Activated T-helper 2 cell treated with anti-CD3 and anti-CD28 coated beads, Interferon-gamma antibody, Interleukin-2, Interleukin-4, amounts not matched to agents 10 μg/mL and 5 μg/mL and 100 μg/mL, durations not matched to agents 14 hours and 24 hours and 36 hours (primary cell): ENCODE results near the gene MED27. TPM values are rescaled to one million over a fixed set of nuclear protein-coding genes. Genes with fewer than 3 reads are reported as not detected.

Source experiments
- DNase-seq: peaks from one replicate; pipeline ENCODE4 v3.0.0; 2021; ENCODE audit warnings: low spot score
- H3K27ac Mint-ChIP-seq: one replicate; pipeline ENCODE4 v1.8.0; 2021; ENCODE audit warnings: mixed read lengths
- H3K27me3 Mint-ChIP-seq: one replicate; pipeline ENCODE4 v1.8.0; 2021; ENCODE audit warnings: low read depth, mixed read lengths
- H3K36me3 Mint-ChIP-seq: one replicate; pipeline ENCODE4 v1.8.0; 2021; ENCODE audit warnings: low read depth, mixed read lengths
- H3K4me1 Mint-ChIP-seq: one replicate; pipeline ENCODE4 v1.8.0; 2021; ENCODE audit warnings: low read depth, mixed read lengths
- H3K4me3 Mint-ChIP-seq: one replicate; pipeline ENCODE4 v1.8.0; 2021; ENCODE audit warnings: low read depth, mild to moderate bottlenecking, moderate library complexity, mixed read lengths
- H3K9me3 Mint-ChIP-seq: one replicate; pipeline ENCODE4 v1.8.0; 2021; ENCODE audit warnings: mixed read lengths
- intact Hi-C: fragments of 100-400 bp; cut with micrococcal nuclease; formaldehyde crosslinking; loops from one replicate; pipeline ENCODE4 v1.15.1; 2023
- total RNA-seq: library from RNA; stranded (reverse); gene quantifications from 2 replicates; pipeline ENCODE4 v1.2.3, GENCODE V29; 2022

The MED27 gene
- total RNA-seq, 1 donor from 2014 or later, result 37.2 TPM

DNA sequence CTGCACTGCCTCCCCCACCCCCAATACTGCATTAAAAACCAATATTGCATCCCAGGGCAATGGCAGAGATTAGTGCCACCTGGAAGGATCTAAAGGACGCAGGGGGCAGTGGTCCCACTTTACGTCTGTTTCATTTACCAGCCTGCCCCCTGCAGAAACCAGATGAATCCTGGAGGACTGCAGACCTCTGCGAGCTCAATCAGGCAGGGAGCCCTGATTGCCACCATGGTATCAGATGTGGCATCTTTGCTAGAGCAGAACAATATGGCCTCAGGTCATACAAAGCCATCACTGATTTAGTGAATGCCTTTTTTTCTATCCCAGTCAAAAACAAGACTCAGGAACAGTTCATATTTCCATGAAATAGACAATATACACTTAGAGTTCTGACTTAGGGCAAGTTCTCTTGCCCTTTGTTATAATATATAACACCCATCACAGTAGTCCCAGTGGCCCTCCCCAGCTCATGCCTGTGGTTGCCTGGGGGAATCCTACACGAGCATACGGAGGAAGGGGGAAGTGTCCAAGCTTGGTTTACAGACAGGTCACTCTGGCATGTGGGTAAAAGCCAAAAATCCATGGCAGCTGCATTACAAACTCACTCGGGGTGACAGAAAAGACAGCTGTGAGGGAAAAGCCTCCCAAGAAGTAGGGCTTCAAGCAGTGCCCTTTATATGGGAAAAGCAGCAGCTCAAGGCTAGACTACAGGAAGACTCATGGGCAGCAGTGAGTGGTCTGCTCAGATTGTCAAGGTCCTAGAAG lies 85.1 kb downstream of the MED27 start:
- no peak for DNase-seq
- Mint-ChIP-seq H3K9me3 (no peaks in the 10 kb centered on the region), H3K4me1 (peaks cover 3% of the 10 kb centered on the region), H3K36me3 (no peaks in the 10 kb centered on the region), H3K4me3 (no peak overlapping the region), H3K27me3 (no peaks in the 10 kb centered on the region), H3K27ac (no peak overlapping the region)
- intact Hi-C loops, result no loop called here

DNA sequence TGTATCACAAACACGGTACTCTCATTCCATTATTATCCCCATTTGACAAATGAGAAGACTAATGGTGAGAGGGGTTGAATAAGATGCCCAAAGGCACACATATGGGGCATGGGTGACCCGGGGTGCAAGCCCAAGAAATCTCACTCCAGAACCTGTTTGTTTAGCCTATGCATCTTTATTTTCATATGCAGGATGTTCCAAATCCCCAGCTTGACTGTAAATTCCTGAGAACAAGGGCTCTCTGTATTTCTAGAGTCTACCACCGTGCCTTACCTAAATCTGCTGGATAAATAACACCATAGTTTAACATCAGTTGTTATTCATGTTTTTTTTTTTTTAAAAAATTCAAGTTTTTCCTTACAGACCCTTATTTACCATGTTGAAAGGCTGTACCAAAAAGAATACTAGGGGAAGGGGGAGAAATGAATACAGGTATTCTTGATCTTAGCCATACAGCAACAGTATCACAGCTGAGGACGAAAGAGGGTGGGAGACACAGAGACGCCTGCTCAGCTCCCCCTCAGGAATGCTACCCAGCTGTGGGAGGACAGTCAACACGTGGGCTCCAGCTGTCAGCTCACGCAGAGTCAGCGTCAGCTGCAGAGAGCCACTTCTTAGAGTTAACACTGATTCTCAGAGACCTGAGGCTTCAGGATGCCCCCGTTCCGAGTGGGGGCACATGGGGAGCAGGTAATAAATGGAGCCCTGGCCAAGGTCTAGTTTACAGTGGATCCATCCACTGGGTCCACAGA lies 86.6 kb downstream of the MED27 start:
- Mint-ChIP-seq H3K27ac (no peak overlapping the region), H3K27me3 (no peaks in the 10 kb centered on the region), H3K9me3 (no peaks in the 10 kb centered on the region), H3K4me1 (no peaks in the 10 kb centered on the region), H3K36me3 (no peaks in the 10 kb centered on the region), H3K4me3 (no peak overlapping the region)
- intact Hi-C loops, result no loop called here
- no peak for DNase-seq

DNA sequence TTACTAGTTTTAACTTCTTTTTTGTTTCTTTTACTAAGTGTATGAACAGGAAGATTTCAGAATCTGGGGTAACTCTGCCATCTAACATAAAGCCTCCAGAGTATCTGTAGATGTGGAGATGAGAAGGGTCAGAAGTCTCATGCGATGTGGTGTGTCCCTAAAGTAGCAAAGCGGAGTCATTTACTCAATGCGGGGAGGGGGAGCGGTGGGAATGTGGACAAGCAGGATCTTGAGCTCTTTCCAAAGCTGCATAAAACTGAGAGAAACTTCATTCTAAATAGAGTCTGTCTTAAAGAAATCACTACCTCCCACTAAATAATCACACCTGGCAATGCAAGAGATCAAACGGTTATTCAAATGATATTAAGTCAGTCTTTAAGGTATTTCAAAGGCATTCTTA lies 92.4 kb downstream of the MED27 start:
- peaks cover 2% of the 10 kb centered on the region for H3K4me1 Mint-ChIP-seq
- no peak overlapping the region for H3K4me3 Mint-ChIP-seq
- intact Hi-C loops, result no loop called here

DNA sequence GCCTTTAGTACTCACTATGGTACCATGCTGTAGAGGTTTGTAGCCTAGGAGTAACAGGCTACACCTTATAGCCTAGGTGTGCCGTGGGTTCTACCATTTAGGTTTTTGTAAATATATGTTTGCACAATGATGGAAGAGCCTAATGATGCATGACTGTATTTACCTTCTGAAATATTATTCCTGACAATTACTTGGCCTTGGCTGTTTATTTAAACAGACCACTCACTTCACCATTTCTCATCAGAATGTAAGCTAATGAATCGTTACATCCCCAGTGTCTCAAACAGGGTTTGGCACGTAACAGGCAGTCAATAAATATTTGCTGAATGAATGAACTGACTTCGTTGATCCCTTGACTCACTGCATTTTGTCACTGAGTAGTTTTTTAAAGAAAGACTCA lies 93.1 kb downstream of the MED27 start:
- intact Hi-C loops, result no loop called here
- Mint-ChIP-seq H3K9me3 (no peaks in the 10 kb centered on the region), H3K36me3 (no peaks in the 10 kb centered on the region), H3K4me3 (no peak overlapping the region), H3K4me1 (peaks cover 2% of the 10 kb centered on the region), H3K27me3 (no peaks in the 10 kb centered on the region), H3K27ac (no peak overlapping the region)
- no peak for DNase-seq

More for the DNA sequence above, 92.4 kb downstream of the MED27 start:
- no peak overlapping the region for H3K27ac Mint-ChIP-seq
- H3K9me3 Mint-ChIP-seq, result no peaks in the 10 kb centered on the region
- no peaks in the 10 kb centered on the region for H3K27me3 Mint-ChIP-seq
- DNase-seq, result no peak
- no peaks in the 10 kb centered on the region for H3K36me3 Mint-ChIP-seq

DNA sequence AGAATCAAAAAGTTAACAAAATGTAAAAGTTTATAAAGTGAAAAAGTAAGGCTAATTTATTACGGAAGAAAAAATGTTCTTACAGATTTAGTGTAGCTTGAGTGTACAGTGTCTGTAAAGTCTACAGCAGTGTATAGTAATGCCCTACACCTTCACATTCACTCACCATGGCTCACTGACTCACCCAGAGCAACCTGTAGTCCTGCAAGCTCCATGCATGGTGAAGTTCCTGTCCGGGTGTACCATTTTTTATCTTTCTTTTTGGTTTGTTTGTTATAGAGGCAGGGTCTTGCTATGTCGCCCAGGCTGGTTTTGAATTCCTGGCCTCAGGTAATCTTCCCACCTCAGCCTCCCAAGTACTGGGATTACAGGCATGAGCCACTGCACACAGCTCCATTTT lies 93.6 kb downstream of the MED27 start:
- Mint-ChIP-seq H3K27ac (no peak overlapping the region), H3K4me3 (no peak overlapping the region), H3K27me3 (no peaks in the 10 kb centered on the region), H3K36me3 (no peaks in the 10 kb centered on the region), H3K4me1 (peaks cover 2% of the 10 kb centered on the region), H3K9me3 (no peaks in the 10 kb centered on the region)
- no peak for DNase-seq
- intact Hi-C loops, result no loop called here

DNA sequence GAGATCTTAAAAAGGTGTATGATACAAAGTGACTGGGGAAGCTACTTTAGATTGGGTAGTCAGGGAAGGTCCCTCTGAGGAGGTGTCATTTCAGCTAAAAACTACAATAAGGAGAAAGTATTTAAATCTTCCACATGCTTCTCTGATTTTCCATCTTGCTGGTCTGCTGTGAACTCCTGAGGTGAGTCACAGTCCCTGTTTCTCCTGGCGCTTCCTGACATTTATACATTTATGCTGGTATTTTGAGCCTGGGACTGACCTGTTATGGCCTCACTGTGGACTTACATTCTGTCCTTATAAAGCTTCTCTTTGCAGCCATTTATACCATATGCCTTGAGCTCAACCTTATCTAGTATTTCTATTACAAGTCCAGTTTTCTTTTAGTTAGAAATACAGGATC lies 95.1 kb downstream of the MED27 start:
- Mint-ChIP-seq H3K36me3 (no peaks in the 10 kb centered on the region), H3K27ac (no peak overlapping the region), H3K4me1 (peaks cover 2% of the 10 kb centered on the region), H3K4me3 (no peak overlapping the region), H3K9me3 (no peaks in the 10 kb centered on the region), H3K27me3 (no peaks in the 10 kb centered on the region)
- intact Hi-C loops, result no loop called here
- no peak for DNase-seq

DNA sequence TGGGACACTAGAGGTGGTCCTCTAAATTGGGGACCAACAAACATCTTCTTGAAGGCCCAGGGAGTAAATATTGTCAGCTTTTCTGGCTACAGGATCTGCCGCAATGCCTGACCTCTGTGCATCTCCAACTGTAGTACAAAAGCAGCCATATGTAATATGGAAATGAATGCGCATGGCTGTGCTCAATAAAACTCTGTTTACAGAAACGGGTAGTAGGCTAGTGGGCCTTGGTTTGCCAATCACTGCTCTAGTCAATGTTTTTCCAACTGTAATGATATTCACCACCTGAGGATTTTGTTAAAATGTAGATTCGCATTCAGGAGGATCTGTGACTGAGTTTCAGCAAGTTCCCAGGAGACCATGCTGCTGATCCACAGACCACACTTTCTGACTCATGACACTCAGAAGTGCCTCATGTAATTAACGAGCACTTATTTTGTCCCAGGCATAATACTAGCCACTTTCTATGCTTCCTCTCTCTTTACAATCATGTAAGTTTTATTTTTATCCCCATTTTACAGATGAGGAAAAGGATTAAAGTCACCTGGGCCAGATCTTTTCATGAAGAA lies 96.9 kb downstream of the MED27 start:
- DNase-seq, result no peak
- Mint-ChIP-seq H3K36me3 (no peaks in the 10 kb centered on the region), H3K27me3 (no peaks in the 10 kb centered on the region), H3K9me3 (no peaks in the 10 kb centered on the region), H3K27ac (no peak overlapping the region), H3K4me1 (peaks cover 2% of the 10 kb centered on the region), H3K4me3 (no peak overlapping the region)
- intact Hi-C loops, result no loop called here

DNA sequence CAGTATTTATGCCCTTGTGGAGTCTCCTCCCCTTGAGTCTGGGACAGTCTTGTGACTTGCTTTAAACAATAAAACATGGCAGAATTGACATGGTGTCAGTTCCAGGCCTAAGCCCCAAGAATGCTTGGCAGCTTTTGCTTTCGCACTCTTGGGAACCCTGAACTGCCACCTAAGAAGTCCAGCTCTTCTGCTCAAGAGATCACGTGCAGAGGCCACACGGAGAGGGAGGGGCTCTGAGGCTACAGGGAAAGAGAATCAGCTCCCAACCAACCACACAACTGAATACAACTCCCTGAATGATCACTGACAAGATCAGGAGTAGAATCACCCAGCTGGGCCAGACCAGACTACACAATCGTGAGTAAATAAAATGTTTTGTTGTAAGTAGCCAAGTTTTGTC lies 97.6 kb downstream of the MED27 start:
- H3K27me3 Mint-ChIP-seq, result no peaks in the 10 kb centered on the region
- peaks cover 2% of the 10 kb centered on the region for H3K4me1 Mint-ChIP-seq
- H3K9me3 Mint-ChIP-seq, result no peaks in the 10 kb centered on the region
- DNase-seq, result no peak
- no peak overlapping the region for H3K27ac Mint-ChIP-seq
- intact Hi-C loops, result no loop called here
- no peak overlapping the region for H3K4me3 Mint-ChIP-seq
- no peaks in the 10 kb centered on the region for H3K36me3 Mint-ChIP-seq

DNA sequence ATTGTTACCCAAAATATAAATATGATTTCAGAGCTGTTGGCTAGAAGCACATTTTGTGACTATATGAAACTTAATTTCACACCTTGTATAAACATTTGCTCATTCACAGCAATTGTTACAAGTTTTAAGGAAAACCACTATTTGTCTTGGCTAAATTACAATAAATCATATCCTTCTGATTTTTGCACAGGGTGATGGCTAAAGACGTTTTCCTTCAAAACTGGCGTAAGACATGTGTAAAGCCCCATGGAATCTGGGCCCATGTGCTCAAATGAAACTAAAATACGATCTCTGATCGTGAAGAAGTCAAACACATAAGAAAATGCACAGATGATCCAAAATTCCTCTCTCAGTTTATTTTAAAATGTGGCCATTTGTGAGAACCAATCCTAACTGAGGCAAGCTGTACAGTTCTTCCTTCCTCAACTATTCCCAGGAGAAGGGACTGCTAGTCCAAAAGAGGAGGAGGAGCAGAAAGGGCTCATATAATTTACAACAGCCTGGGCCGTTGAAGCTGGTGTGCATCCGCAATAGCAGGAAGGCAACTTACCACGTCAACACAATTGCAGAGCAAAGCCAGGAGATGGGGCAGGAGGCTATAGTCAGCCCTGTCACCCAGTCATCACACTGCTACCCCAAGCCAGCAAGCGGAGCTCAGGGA lies 98.4 kb downstream of the MED27 start:
- Mint-ChIP-seq H3K4me1 (peaks cover 2% of the 10 kb centered on the region), H3K27ac (no peak overlapping the region), H3K4me3 (no peak overlapping the region), H3K9me3 (no peaks in the 10 kb centered on the region), H3K27me3 (no peaks in the 10 kb centered on the region), H3K36me3 (no peaks in the 10 kb centered on the region)
- no peak for DNase-seq
- intact Hi-C loops, result no loop called here

DNA sequence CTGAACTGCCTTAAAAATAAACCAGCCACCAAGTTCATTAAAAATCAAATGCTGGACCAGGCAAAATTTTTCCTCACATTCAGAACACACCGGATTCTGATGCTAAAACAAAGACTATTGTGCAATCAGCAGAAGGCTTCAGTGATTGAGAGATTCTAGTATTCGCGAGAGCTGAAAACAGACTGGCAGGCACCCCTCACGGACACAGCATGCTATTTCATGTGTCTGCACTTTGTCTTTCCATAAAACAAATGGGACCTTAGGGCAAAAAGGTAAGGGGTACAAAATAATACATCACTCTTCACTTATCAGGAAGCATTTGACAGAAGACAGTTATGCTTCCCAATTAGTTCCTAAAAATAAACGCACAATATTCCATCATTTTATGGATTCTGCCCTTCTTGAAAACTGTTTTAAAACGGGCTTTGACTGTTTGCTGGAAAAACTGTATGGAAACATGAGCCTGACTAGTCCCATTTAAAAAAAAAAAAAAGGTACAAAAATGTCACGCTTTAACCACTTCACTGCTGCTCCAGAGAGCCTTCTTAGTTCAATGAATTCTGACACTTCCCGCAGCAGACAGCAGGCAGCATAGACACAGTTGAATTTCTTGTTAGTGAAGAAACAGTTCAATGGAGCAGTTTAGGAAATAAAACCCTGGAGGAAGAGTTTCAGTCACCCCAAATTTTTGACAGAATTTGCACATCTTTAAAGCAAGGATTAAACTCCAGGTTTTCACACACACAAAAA lies 99.2 kb downstream of the MED27 start:
- H3K9me3 Mint-ChIP-seq, result no peaks in the 10 kb centered on the region
- DNase-seq, result no peak
- no peaks in the 10 kb centered on the region for H3K36me3 Mint-ChIP-seq
- no peak overlapping the region for H3K27ac Mint-ChIP-seq
- intact Hi-C loops, result no loop called here
- H3K27me3 Mint-ChIP-seq, result no peaks in the 10 kb centered on the region
- no peak overlapping the region for H3K4me3 Mint-ChIP-seq
- peaks cover 2% of the 10 kb centered on the region for H3K4me1 Mint-ChIP-seq

DNA sequence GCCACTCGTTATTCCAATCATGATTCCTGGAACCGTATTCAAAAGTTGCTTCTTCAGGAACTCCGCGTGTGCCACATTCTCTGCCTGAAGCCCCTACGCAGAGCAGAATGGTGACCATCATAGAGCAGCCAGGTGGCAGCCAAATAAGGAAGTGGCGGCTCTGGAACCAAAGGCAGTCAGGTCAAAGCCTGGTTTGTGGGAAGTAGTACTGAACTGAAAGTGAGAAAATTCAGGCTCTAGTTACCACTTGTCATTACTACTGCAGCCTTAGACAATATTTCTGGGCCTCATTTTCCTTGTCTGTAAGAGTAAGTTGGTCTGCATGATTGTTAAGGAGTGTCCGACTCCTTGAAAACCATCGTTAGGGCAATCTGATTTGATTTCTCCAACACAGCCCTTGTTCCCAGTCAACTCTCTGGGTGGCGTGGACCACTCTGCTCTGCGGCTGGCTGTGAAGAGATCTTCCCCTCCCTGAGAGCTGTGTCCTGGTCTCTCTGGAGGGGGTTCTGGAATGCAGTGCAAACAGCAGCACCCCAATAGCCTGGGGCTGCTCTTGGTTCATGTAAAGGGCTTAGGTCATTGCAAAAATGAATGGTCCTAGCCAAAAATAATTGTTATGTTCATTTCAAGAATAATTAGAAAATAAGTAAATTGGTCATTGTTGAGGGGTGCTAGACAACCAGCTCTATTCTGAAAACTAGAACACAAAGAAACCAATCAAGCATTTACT lies 102.4 kb downstream of the MED27 start:
- H3K9me3 Mint-ChIP-seq, result no peaks in the 10 kb centered on the region
- no peak overlapping the region for H3K27ac Mint-ChIP-seq
- H3K4me3 Mint-ChIP-seq, result no peak overlapping the region
- peaks cover 3% of the 10 kb centered on the region for H3K4me1 Mint-ChIP-seq
- H3K27me3 Mint-ChIP-seq, result no peaks in the 10 kb centered on the region
- intact Hi-C loops, result no loop called here
- H3K36me3 Mint-ChIP-seq, result no peaks in the 10 kb centered on the region
- no peak for DNase-seq
